ENCODE results near the gene CCDC50.

The CCDC50 gene

GRCh38 chr3:191355406-191355805, 26.2 kb downstream of the CCDC50 start:
- Histone ChIP-seq H3K4me1 (ENCODE audit: control insufficient read depth, low read length) (no peaks in the 10 kb centered on the region), H3K27me3 (ENCODE audit: control insufficient read depth, low read length) (no peaks in the 10 kb centered on the region), H3K9me3 (ENCODE audit: control insufficient read depth, insufficient read depth, low read length) (no peaks in the 10 kb centered on the region), H3K36me3 (ENCODE audit: control insufficient read depth, low read length) (peaks cover 15% of the 10 kb centered on the region), H3K4me3 (ENCODE audit: low read length) (no peak overlapping the region), H3K27ac (ENCODE audit: low read depth, low read length) (no peak overlapping the region), H3K79me2 (ENCODE audit: control insufficient read depth, low read length) (peaks cover 51% of the 10 kb centered on the region), H3F3A (ENCODE audit: control insufficient read depth, insufficient read depth) (no peaks in the 10 kb centered on the region), H3K4me2 (ENCODE audit: low read length) (no peak overlapping the region), H4K20me1 (ENCODE audit: control insufficient read depth, insufficient read depth, low read depth, low read length) (no peaks in the 10 kb centered on the region), H3K9me2 (replicated peaks; ENCODE audit: control insufficient read depth, low read length) (no peaks in the 10 kb centered on the region)
- TF ChIP-seq EZH2phosphoT487 (IDR thresholded peaks at IDR 0.05; ENCODE audit: borderline replicate concordance, low read length) = no peak
- no peak for TF ChIP-seq CTCF (IDR thresholded peaks at IDR 0.05; ENCODE audit: low read depth, low read length, poor library complexity, severe bottlenecking)

- H3K9me2 ChIP-seq (replicated peaks; ENCODE audit: control insufficient read depth, low read length) = no peaks in the 10 kb centered on the region
- no peak overlapping the region for H3K4me2 ChIP-seq (ENCODE audit: low read length)
- no peaks in the 10 kb centered on the region for H4K20me1 ChIP-seq (ENCODE audit: control insufficient read depth, insufficient read depth, low read depth, low read length)
- H3K27me3 ChIP-seq (ENCODE audit: control insufficient read depth, low read length) = no peaks in the 10 kb centered on the region
- H3K9me3 ChIP-seq (ENCODE audit: control insufficient read depth, insufficient read depth, low read length) = no peaks in the 10 kb centered on the region
- peaks cover 26% of the 10 kb centered on the region for H3K36me3 ChIP-seq (ENCODE audit: control insufficient read depth, low read length)
- H3K79me2 ChIP-seq (ENCODE audit: control insufficient read depth, low read length) = peaks cover 39% of the 10 kb centered on the region
- no peak overlapping the region for H3K4me3 ChIP-seq (ENCODE audit: low read length)
- H3F3A ChIP-seq (ENCODE audit: control insufficient read depth, insufficient read depth) = no peaks in the 10 kb centered on the region
- H3K4me1 ChIP-seq (ENCODE audit: control insufficient read depth, low read length) = no peaks in the 10 kb centered on the region
- TF ChIP-seq CTCF (IDR thresholded peaks at IDR 0.05; ENCODE audit: low read depth, low read length, poor library complexity, severe bottlenecking) (no peak), EZH2phosphoT487 (IDR thresholded peaks at IDR 0.05; ENCODE audit: borderline replicate concordance, low read length) (no peak)
- H3K27ac ChIP-seq (ENCODE audit: low read depth, low read length) = no peak overlapping the region
Observed at GRCh38 chr3:191356631-191357439, 27.6 kb downstream of the CCDC50 start.

DNA sequence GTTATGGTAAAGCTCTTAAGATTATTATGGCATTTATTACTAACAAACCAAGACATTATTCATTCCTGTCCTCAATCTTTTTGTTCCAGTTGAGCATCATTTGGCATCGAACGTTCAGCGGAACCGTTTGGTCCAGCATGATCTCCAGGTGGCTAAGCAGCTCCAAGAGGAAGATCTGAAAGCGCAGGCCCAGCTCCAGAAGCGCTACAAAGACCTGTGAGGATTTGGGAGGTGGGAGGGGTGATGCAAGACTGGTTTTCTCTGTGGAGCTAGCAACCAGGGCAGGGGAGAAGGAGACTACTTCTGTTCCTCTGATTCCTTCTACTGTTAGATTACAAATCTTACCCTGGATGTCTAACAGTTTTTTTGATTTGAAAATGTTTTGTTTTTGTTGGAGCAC, 28.7 kb downstream of the CCDC50 start:
- no peaks in the 10 kb centered on the region for H3K4me1 ChIP-seq (ENCODE audit: control insufficient read depth, low read length)
- H3K27ac ChIP-seq (ENCODE audit: low read depth, low read length) = no peak overlapping the region
- no peak overlapping the region for H3K4me2 ChIP-seq (ENCODE audit: low read length)
- no peaks in the 10 kb centered on the region for H3K9me2 ChIP-seq (replicated peaks; ENCODE audit: control insufficient read depth, low read length)
- no peaks in the 10 kb centered on the region for H3K9me3 ChIP-seq (ENCODE audit: control insufficient read depth, insufficient read depth, low read length)
- H4K20me1 ChIP-seq (ENCODE audit: control insufficient read depth, insufficient read depth, low read depth, low read length) = no peaks in the 10 kb centered on the region
- H3K36me3 ChIP-seq (ENCODE audit: control insufficient read depth, low read length) = peaks cover 34% of the 10 kb centered on the region
- no peak overlapping the region for H3K4me3 ChIP-seq (ENCODE audit: low read length)
- H3K79me2 ChIP-seq (ENCODE audit: control insufficient read depth, low read length) = peaks cover 29% of the 10 kb centered on the region
- TF ChIP-seq CTCF (IDR thresholded peaks at IDR 0.05; ENCODE audit: low read depth, low read length, poor library complexity, severe bottlenecking) (no peak), EZH2phosphoT487 (IDR thresholded peaks at IDR 0.05; ENCODE audit: borderline replicate concordance, low read length) (no peak)
- H3K27me3 ChIP-seq (ENCODE audit: control insufficient read depth, low read length) = no peaks in the 10 kb centered on the region
- H3F3A ChIP-seq (ENCODE audit: control insufficient read depth, insufficient read depth) = no peaks in the 10 kb centered on the region
